Measurements from ENCODE around the gene FOXD4L6. TPM values are rescaled to one million over a fixed set of nuclear protein-coding genes. Genes with fewer than 3 reads are reported as not detected.
"Not testable (repeated sequence)": the region's sequence is repeated elsewhere in the genome, so short reads cannot be mapped to it uniquely, and the experiment has no call there.

The FOXD4L6 gene
- total and polyA plus RNA-seq, 2 donors (not counting 3 experiments of a cell fraction or from before 2014, with no cell fraction given): 0.35 TPM; not detected in 1

- H2AFZ ChIP-seq (ENCODE audit: low read depth, low read length); H3K9ac ChIP-seq (replicated peaks; ENCODE audit: extremely low read depth, insufficient read depth, low read length); H3K27me3 ChIP-seq (ENCODE audit: control insufficient read depth in 2 of 2, insufficient read depth in 2 of 2, low read length in 2 of 2); POLR2A ChIA-PET; H3K79me2 ChIP-seq (ENCODE audit: control insufficient read depth, insufficient read depth, low read length); H3K9me3 ChIP-seq (replicated peaks; ENCODE audit: control insufficient read depth, insufficient read depth, low read length); H3K4me2 ChIP-seq (ENCODE audit: insufficient read depth, low read length); H3K4me1 ChIP-seq (ENCODE audit: control insufficient read depth, extremely low read depth, insufficient read depth, low read length); H4K20me1 ChIP-seq (replicated peaks; ENCODE audit: control insufficient read depth, extremely low read depth, insufficient read depth, low read length); H3K27ac ChIP-seq (ENCODE audit: insufficient read depth, low read depth, low read length); DNase-seq (ENCODE audit: low read depth, low spot score); H3K36me3 ChIP-seq (ENCODE audit: control insufficient read depth in 2 of 2, extremely low read depth in 1 of 2, insufficient read depth in 2 of 2, low read length in 2 of 2); BruUV-seq (replicated peaks); H3K4me3 ChIP-seq (replicated peaks in 1 of 3; ENCODE audit: insufficient read depth in 1 of 3, low read depth in 1 of 3, low read length in 3 of 3); H3K9me1 ChIP-seq (replicated peaks; ENCODE audit: control insufficient read depth, extremely low read depth, insufficient read depth, low read length); FAIRE-seq; intact Hi-C loops (cut with micrococcal nuclease); CTCF ChIA-PET; dilution Hi-C loops (cut with MboI; ENCODE audit: extremely low pct_ligation_motif_present, low sequenced_read_pairs): not testable (repeated sequence)
Measured at GRCh38 chr9:41077586-41077985, 50.9 kb downstream of the FOXD4L6 start.

Other genes with a start within 250 kb of the FOXD4L6 start
- gene ZNG1F, start 60.6 kb upstream of the FOXD4L6 start, total RNA-seq: 7.3 and 10.5 TPM in 2 replicates
- 19.0 and 20.4 TPM in 2 replicates for gene ZNG1F, start 60.6 kb upstream of the FOXD4L6 start, polyA plus RNA-seq